Measurements from ENCODE around the gene KRT37. TPM values are rescaled to one million over a fixed set of nuclear protein-coding genes. Genes with fewer than 3 reads are reported as not detected.

The KRT37 gene
- total and polyA plus RNA-seq, 5 donors from 2014 or later: not detected

- H3K4me1 Mint-ChIP-seq: peaks cover 0 to 7% (median 3%) of the 10 kb centered on the region in 4 donors
- Histone ChIP-seq H3K4me1 (ENCODE audit: control insufficient read depth, insufficient read depth, low read length, poor library complexity, severe bottlenecking) (no peaks in the 10 kb centered on the region), H3K36me3 (ENCODE audit: control insufficient read depth, insufficient read depth, low read length) (no peaks in the 10 kb centered on the region), H3K27me3 (ENCODE audit: control insufficient read depth, insufficient read depth, low read length) (no peaks in the 10 kb centered on the region), H3K4me3 (ENCODE audit: low read depth, low read length) (no peak overlapping the region), H3K27ac (ENCODE audit: insufficient read depth, low read length, poor library complexity, severe bottlenecking) (no peak overlapping the region), H3K9me3 (ENCODE audit: control insufficient read depth in 2 of 2, low read length in 2 of 2) (no peaks in the 10 kb centered on the region)
- no peak for DNase-seq
- H3K9me3 Mint-ChIP-seq: peaks cover 0 to 1% (median 0%) of the 10 kb centered on the region in 7 donors
- peaks cover 6% of the 10 kb centered on the region for H3K27me3 Mint-ChIP-seq
- H3K36me3 Mint-ChIP-seq: no peaks in the 10 kb centered on the region
- peak overlapping the region in 1 of 3 donors; percentile 54 for H3K27ac Mint-ChIP-seq
- no peak for ATAC-seq (ENCODE audit: low read depth in 2 of 2)
- no peak overlapping the region for H3K4me3 Mint-ChIP-seq
Measured at GRCh38 chr17:41421116-41421515, 3.3 kb downstream of the KRT37 start.

GRCh38 chr17:41420134-41420533 is 4.3 kb downstream of the KRT37 start:
- Mint-ChIP-seq H3K4me3 (no peak overlapping the region), H3K27ac (no peak overlapping the region), H3K27me3 (peaks cover 6% of the 10 kb centered on the region), H3K9me3 (peaks cover 0 to 1% (median 0%) of the 10 kb centered on the region in 7 donors), H3K36me3 (no peaks in the 10 kb centered on the region), H3K4me1 (peaks cover 0 to 7% (median 3%) of the 10 kb centered on the region in 4 donors)
- Histone ChIP-seq H3K4me1 (ENCODE audit: control insufficient read depth, insufficient read depth, low read length, poor library complexity, severe bottlenecking) (no peaks in the 10 kb centered on the region), H3K9me3 (ENCODE audit: control insufficient read depth in 2 of 2, low read length in 2 of 2) (no peaks in the 10 kb centered on the region), H3K4me3 (ENCODE audit: low read depth, low read length) (no peak overlapping the region), H3K27me3 (ENCODE audit: control insufficient read depth, insufficient read depth, low read length) (no peaks in the 10 kb centered on the region), H3K36me3 (ENCODE audit: control insufficient read depth, insufficient read depth, low read length) (no peaks in the 10 kb centered on the region), H3K27ac (ENCODE audit: insufficient read depth, low read length, poor library complexity, severe bottlenecking) (no peak overlapping the region)
- no peak for DNase-seq
- ATAC-seq (ENCODE audit: low read depth in 2 of 2): no peak

- H3K36me3 ChIP-seq (ENCODE audit: control insufficient read depth, insufficient read depth, low read length): no peaks in the 10 kb centered on the region
- Mint-ChIP-seq H3K9me3 (peaks cover 0 to 1% (median 0%) of the 10 kb centered on the region in 7 donors), H3K27ac (no peak overlapping the region), H3K4me3 (no peak overlapping the region), H3K36me3 (no peaks in the 10 kb centered on the region), H3K27me3 (peaks cover 6% of the 10 kb centered on the region), H3K4me1 (peaks cover 0 to 7% (median 3%) of the 10 kb centered on the region in 4 donors)
- H3K27ac ChIP-seq (ENCODE audit: insufficient read depth, low read length, poor library complexity, severe bottlenecking): no peak overlapping the region
- ATAC-seq (ENCODE audit: low read depth in 2 of 2) (no peak), DNase-seq (no peak)
- H3K9me3 ChIP-seq (ENCODE audit: control insufficient read depth in 2 of 2, low read length in 2 of 2): no peaks in the 10 kb centered on the region
- no peak overlapping the region for H3K4me3 ChIP-seq (ENCODE audit: low read depth, low read length)
- H3K27me3 ChIP-seq (ENCODE audit: control insufficient read depth, insufficient read depth, low read length): no peaks in the 10 kb centered on the region
- H3K4me1 ChIP-seq (ENCODE audit: control insufficient read depth, insufficient read depth, low read length, poor library complexity, severe bottlenecking): no peaks in the 10 kb centered on the region
Measured at GRCh38 chr17:41419716-41420115, 4.7 kb downstream of the KRT37 start.

- no peak overlapping the region for H3K27ac ChIP-seq (ENCODE audit: insufficient read depth, low read length, poor library complexity, severe bottlenecking)
- H3K4me3 ChIP-seq (ENCODE audit: low read depth, low read length): no peak overlapping the region
- H3K9me3 Mint-ChIP-seq: peaks cover 0 to 1% (median 0%) of the 10 kb centered on the region in 7 donors
- H3K4me1 Mint-ChIP-seq: peaks cover 0 to 7% (median 3%) of the 10 kb centered on the region in 4 donors
- H3K4me3 Mint-ChIP-seq: no peak overlapping the region
- DNase-seq (no peak), ATAC-seq (ENCODE audit: low read depth in 2 of 2) (no peak)
- no peaks in the 10 kb centered on the region for H3K27me3 ChIP-seq (ENCODE audit: control insufficient read depth, insufficient read depth, low read length)
- no peaks in the 10 kb centered on the region for H3K4me1 ChIP-seq (ENCODE audit: control insufficient read depth, insufficient read depth, low read length, poor library complexity, severe bottlenecking)
- H3K9me3 ChIP-seq (ENCODE audit: control insufficient read depth in 2 of 2, low read length in 2 of 2): no peaks in the 10 kb centered on the region
- H3K27ac Mint-ChIP-seq: no peak overlapping the region
- H3K36me3 Mint-ChIP-seq: no peaks in the 10 kb centered on the region
- H3K27me3 Mint-ChIP-seq: peaks cover 5% of the 10 kb centered on the region
- H3K36me3 ChIP-seq (ENCODE audit: control insufficient read depth, insufficient read depth, low read length): no peaks in the 10 kb centered on the region
Measured at GRCh38 chr17:41418116-41418860, 6.1 kb downstream of the KRT37 start.

- DNase-seq (no peak), ATAC-seq (ENCODE audit: low read depth in 2 of 2) (no peak)
- no peak overlapping the region for H3K27ac ChIP-seq (ENCODE audit: insufficient read depth, low read length, poor library complexity, severe bottlenecking)
- peaks cover 5% of the 10 kb centered on the region for H3K27me3 Mint-ChIP-seq
- no peak overlapping the region for H3K4me3 ChIP-seq (ENCODE audit: low read depth, low read length)
- H3K4me1 Mint-ChIP-seq: peaks cover 0 to 7% (median 3%) of the 10 kb centered on the region in 4 donors
- H3K27me3 ChIP-seq (ENCODE audit: control insufficient read depth, insufficient read depth, low read length): no peaks in the 10 kb centered on the region
- H3K9me3 ChIP-seq (ENCODE audit: control insufficient read depth in 2 of 2, low read length in 2 of 2): no peaks in the 10 kb centered on the region
- peaks cover 0 to 1% (median 0%) of the 10 kb centered on the region in 7 donors for H3K9me3 Mint-ChIP-seq
- H3K36me3 ChIP-seq (ENCODE audit: control insufficient read depth, insufficient read depth, low read length): no peaks in the 10 kb centered on the region
- no peaks in the 10 kb centered on the region for H3K4me1 ChIP-seq (ENCODE audit: control insufficient read depth, insufficient read depth, low read length, poor library complexity, severe bottlenecking)
- no peak overlapping the region for H3K4me3 Mint-ChIP-seq
- no peaks in the 10 kb centered on the region for H3K36me3 Mint-ChIP-seq
- no peak overlapping the region for H3K27ac Mint-ChIP-seq
Measured at GRCh38 chr17:41417576-41418015, 6.8 kb downstream of the KRT37 start.

- H3K27ac Mint-ChIP-seq: no peak overlapping the region
- Histone ChIP-seq H3K27me3 (ENCODE audit: control insufficient read depth, insufficient read depth, low read length) (no peaks in the 10 kb centered on the region), H3K36me3 (ENCODE audit: control insufficient read depth, insufficient read depth, low read length) (no peaks in the 10 kb centered on the region), H3K4me3 (ENCODE audit: low read depth, low read length) (no peak overlapping the region), H3K4me1 (ENCODE audit: control insufficient read depth, insufficient read depth, low read length, poor library complexity, severe bottlenecking) (no peaks in the 10 kb centered on the region), H3K9me3 (ENCODE audit: control insufficient read depth in 2 of 2, low read length in 2 of 2) (no peaks in the 10 kb centered on the region), H3K27ac (ENCODE audit: insufficient read depth, low read length, poor library complexity, severe bottlenecking) (no peak overlapping the region)
- no peak overlapping the region for H3K4me3 Mint-ChIP-seq
- DNase-seq (no peak), ATAC-seq (ENCODE audit: low read depth in 2 of 2) (no peak)
- H3K27me3 Mint-ChIP-seq: peaks cover 5% of the 10 kb centered on the region
- peaks cover 0 to 7% (median 3%) of the 10 kb centered on the region in 4 donors for H3K4me1 Mint-ChIP-seq
- H3K9me3 Mint-ChIP-seq: peaks cover 0 to 1% (median 0%) of the 10 kb centered on the region in 7 donors
- H3K36me3 Mint-ChIP-seq: no peaks in the 10 kb centered on the region
Measured at GRCh38 chr17:41417127-41417526, 7.3 kb downstream of the KRT37 start.

- no peak overlapping the region for H3K27ac Mint-ChIP-seq
- no peak for DNase-seq
Measured at GRCh38 chr17:41416479-41416878, 7.9 kb downstream of the KRT37 start.

More at GRCh38 chr17:41416479-41416878, 7.9 kb downstream of the KRT37 start:
- peaks cover 0 to 3% (median 0%) of the 10 kb centered on the region in 7 donors for H3K9me3 Mint-ChIP-seq
- H3K4me1 Mint-ChIP-seq: peaks cover 0 to 7% (median 3%) of the 10 kb centered on the region in 4 donors
- ATAC-seq (ENCODE audit: low read depth in 2 of 2): no peak
- H3K27me3 Mint-ChIP-seq: peaks cover 5% of the 10 kb centered on the region
- H3K36me3 Mint-ChIP-seq: no peaks in the 10 kb centered on the region
- Histone ChIP-seq H3K4me3 (ENCODE audit: low read depth, low read length) (no peak overlapping the region), H3K27ac (ENCODE audit: insufficient read depth, low read length, poor library complexity, severe bottlenecking) (no peak overlapping the region), H3K36me3 (ENCODE audit: control insufficient read depth, insufficient read depth, low read length) (no peaks in the 10 kb centered on the region), H3K4me1 (ENCODE audit: control insufficient read depth, insufficient read depth, low read length, poor library complexity, severe bottlenecking) (no peaks in the 10 kb centered on the region), H3K27me3 (ENCODE audit: control insufficient read depth, insufficient read depth, low read length) (no peaks in the 10 kb centered on the region), H3K9me3 (ENCODE audit: control insufficient read depth in 2 of 2, low read length in 2 of 2) (no peaks in the 10 kb centered on the region)
- no peak overlapping the region for H3K4me3 Mint-ChIP-seq
